RWPE2 (cell line): ENCODE data around the gene NEK5.

ENCODE experiments used
- ATAC-seq: fragments of 200-7000 bp; cut with Tn5 transposase; 3 replicates; pipeline ENCODE4 v1.9.1; 2021; ENCODE audit warnings: low read depth
- DNase-seq: peaks from one replicate; pipeline ENCODE4 v3.0.0-alpha.2; 2020; ENCODE audit warnings: low spot score
- H3K27ac ChIP-seq: fragments of 450-650 bp; 2 replicates; pipeline ENCODE4 v1.5.1; 2017; ENCODE audit warnings: mild to moderate bottlenecking; ENCODE audit not compliant: poor library complexity, severe bottlenecking
- H3K27me3 ChIP-seq: fragments of 250-450 bp; sonication (Bioruptor Pico); 2 replicates; pipeline ENCODE4 v1.5.1; 2021; ENCODE audit warnings: mild to moderate bottlenecking, moderate library complexity; ENCODE audit not compliant: insufficient read depth, poor library complexity, severe bottlenecking
- H3K36me3 ChIP-seq: fragments of 250-450 bp; sonication (Bioruptor Pico); 2 replicates; pipeline ENCODE4 v1.5.1; 2020; ENCODE audit warnings: low read depth, mild to moderate bottlenecking, moderate library complexity
- H3K4me1 ChIP-seq: fragments of 250-450 bp; sonication (Bioruptor Pico); 2 replicates; pipeline ENCODE4 v1.5.1; 2021; ENCODE audit warnings: mild to moderate bottlenecking, moderate library complexity; ENCODE audit not compliant: insufficient read depth, poor library complexity, severe bottlenecking
- H3K4me3 ChIP-seq: fragments of 250-450 bp; sonication (Bioruptor Pico); 2 replicates; pipeline ENCODE4 v1.5.1; 2021; ENCODE audit warnings: mild to moderate bottlenecking, moderate library complexity; ENCODE audit not compliant: severe bottlenecking
- H3K9me3 ChIP-seq: fragments of 250-450 bp; sonication (Bioruptor Pico); 2 replicates; pipeline ENCODE4 v1.5.1; 2021; ENCODE audit warnings: mild to moderate bottlenecking, moderate library complexity; ENCODE audit not compliant: severe bottlenecking
- TF ChIP-seq, protein P1 (sequence below): fragments of 450-650 bp; IDR thresholded peaks from one replicate; pipeline ENCODE4 v1.5.1; 2017; ENCODE audit warnings: mild to moderate bottlenecking, moderate library complexity; ENCODE audit not compliant: poor library complexity, severe bottlenecking

Gene NEK5

GRCh38 chr13:52020191-52020590, 108.7 kb downstream of the NEK5 start:
- Histone ChIP-seq H3K4me3 (no peak overlapping the region), H3K4me1 (no peaks in the 10 kb centered on the region), H3K27ac (no peak overlapping the region), H3K27me3 (no peaks in the 10 kb centered on the region), H3K9me3 (no peaks in the 10 kb centered on the region), H3K36me3 (peaks cover 52% of the 10 kb centered on the region)
- DNase-seq (no peak), ATAC-seq (no peak)
- TF ChIP-seq, protein P1, sequence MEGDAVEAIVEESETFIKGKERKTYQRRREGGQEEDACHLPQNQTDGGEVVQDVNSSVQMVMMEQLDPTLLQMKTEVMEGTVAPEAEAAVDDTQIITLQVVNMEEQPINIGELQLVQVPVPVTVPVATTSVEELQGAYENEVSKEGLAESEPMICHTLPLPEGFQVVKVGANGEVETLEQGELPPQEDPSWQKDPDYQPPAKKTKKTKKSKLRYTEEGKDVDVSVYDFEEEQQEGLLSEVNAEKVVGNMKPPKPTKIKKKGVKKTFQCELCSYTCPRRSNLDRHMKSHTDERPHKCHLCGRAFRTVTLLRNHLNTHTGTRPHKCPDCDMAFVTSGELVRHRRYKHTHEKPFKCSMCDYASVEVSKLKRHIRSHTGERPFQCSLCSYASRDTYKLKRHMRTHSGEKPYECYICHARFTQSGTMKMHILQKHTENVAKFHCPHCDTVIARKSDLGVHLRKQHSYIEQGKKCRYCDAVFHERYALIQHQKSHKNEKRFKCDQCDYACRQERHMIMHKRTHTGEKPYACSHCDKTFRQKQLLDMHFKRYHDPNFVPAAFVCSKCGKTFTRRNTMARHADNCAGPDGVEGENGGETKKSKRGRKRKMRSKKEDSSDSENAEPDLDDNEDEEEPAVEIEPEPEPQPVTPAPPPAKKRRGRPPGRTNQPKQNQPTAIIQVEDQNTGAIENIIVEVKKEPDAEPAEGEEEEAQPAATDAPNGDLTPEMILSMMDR = no peak

DNA sequence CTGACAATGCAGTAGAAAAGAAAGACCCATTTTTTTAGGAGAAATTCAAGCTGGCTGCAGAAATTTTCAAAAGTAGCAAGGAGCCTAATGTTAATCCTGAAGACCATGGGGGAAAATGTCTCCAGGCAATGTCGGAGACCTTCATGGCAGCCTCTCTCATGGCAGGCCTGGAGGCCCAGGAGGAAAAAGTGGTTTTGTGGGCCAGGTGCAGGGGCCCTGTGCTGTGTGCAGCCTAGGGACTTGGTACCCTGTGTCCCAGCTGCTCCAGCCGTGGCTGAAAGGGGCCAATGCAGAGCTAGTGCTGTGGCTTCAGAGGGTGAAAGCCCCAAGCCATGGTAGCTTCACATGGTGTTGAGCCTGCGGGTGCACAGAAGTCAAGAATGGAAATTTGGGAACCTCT, 112.6 kb downstream of the NEK5 start:
- no peaks in the 10 kb centered on the region for H3K4me1 ChIP-seq

GRCh38 chr13:52012512-52012836, 116.4 kb downstream of the NEK5 start:
- no peak overlapping the region for H3K27ac ChIP-seq
- H3K9me3 ChIP-seq = no peaks in the 10 kb centered on the region
- H3K36me3 ChIP-seq = no peaks in the 10 kb centered on the region; the same call in 1 of the 2 replicates
- DNase-seq (no peak), ATAC-seq (no peak)
- peak overlapping the region; percentile 93 for H3K4me3 ChIP-seq
- TF ChIP-seq, protein P1 = no peak
- no peaks in the 10 kb centered on the region for H3K4me1 ChIP-seq
- no peaks in the 10 kb centered on the region for H3K27me3 ChIP-seq

More for the DNA sequence above, 112.6 kb downstream of the NEK5 start:
- Histone ChIP-seq H3K4me3 (no peak overlapping the region), H3K9me3 (no peaks in the 10 kb centered on the region), H3K36me3 (peaks cover 28% of the 10 kb centered on the region), H3K27me3 (no peaks in the 10 kb centered on the region), H3K27ac (no peak overlapping the region)
- TF ChIP-seq, protein P1 = no peak
- DNase-seq = no peak
- no peak for ATAC-seq

- DNase-seq (peak; percentile 96), ATAC-seq (peak; percentile 97)
- H3K9me3 ChIP-seq = no peaks in the 10 kb centered on the region
- H3K36me3 ChIP-seq = no peaks in the 10 kb centered on the region
- H3K4me3 ChIP-seq = peak within 1 kb of the TSS; percentile 93
- no peak within 1 kb of the TSS for H3K27ac ChIP-seq
- TF ChIP-seq, protein P1 = no peak
- H3K27me3 ChIP-seq = no peaks in the 10 kb centered on the region
- H3K4me1 ChIP-seq = no peaks in the 10 kb centered on the region
Measured at GRCh38 chr13:52011632-52012511, 117.0 kb downstream of the NEK5 start, which contains the start of gene ALG11. Gene ALG11 (plus strand): TSS chr13:52012398. CDS start chr13:52012419, 21 bp downstream.
